GM12878 (cell line): Measurements from ENCODE around the gene CCDC112. TPM values are rescaled to one million over a fixed set of nuclear protein-coding genes. Genes with fewer than 3 reads are reported as not detected.

ENCODE experiments used
- ATAC-seq: fragments of 200-7000 bp; cut with Tn5 transposase; 3 replicates; pipeline ENCODE4 v1.9.1; 2020; ENCODE audit warnings: mild to moderate bottlenecking, moderate library complexity
- BruUV-seq: library from RNA; stranded (reverse); fragments of 400-500 nt; replicated peaks from 2 replicates; lab custom pipeline; 2021; lab: Mats Ljungman, UMichigan
- CTCF ChIA-PET: fragments of 300-600 bp; sonication (Branson Sonifier 250); formaldehyde crosslinking; extraction: SDS; loops from one replicate; lab custom pipeline; 2021; ENCODE audit warnings: inconsistent platforms; lab: Yijun Ruan, JAX
- POLR2A ChIA-PET: fragments of 350-600 bp; formaldehyde crosslinking; extraction: SDS; loops from one replicate; lab custom pipeline; 2021; ENCODE audit warnings: inconsistent platforms; lab: Charles Lee
- RAD21 ChIA-PET: fragments of 300-600 bp; sonication (Branson Sonifier 250); formaldehyde crosslinking; loops from one replicate; lab custom pipeline; 2023; ENCODE audit warnings: antibody characterized with exemption; ENCODE audit not compliant: unreplicated experiment; lab: Charles Lee
- SMC1A ChIA-PET: fragments of 300-600 bp; sonication (Branson Sonifier 250); formaldehyde crosslinking; loops from one replicate; lab custom pipeline; 2023; ENCODE audit not compliant: unreplicated experiment, uncharacterized antibody; lab: Charles Lee
- DNase-seq: peaks from one replicate; pipeline ENCODE4 v3.0.0-alpha.2; 2011; ENCODE audit warnings: low read depth, low spot score
- FAIRE-seq: peaks from 3 replicates; lab custom pipeline; 2011; peaks lifted over from hg19 to GRCh38; lab: Jason Lieb, UNC
- H2AFZ ChIP-seq: 2 replicates; pipeline ENCODE4 v1.6.0; 2011; ENCODE audit warnings: low read depth, low read length, control low read depth; ENCODE audit not compliant: control insufficient read depth
- H3K27ac ChIP-seq: 2 replicates; pipeline ENCODE4 v1.5.1; 2011; ENCODE audit warnings: control low read depth; ENCODE audit not compliant: control insufficient read depth, insufficient read depth
- H3K27me3 ChIP-seq, 2 experiments: replicated peaks in 1 of 2; 2 replicates each; pipeline versions ENCODE4 v1.6.0 to v1.6.1; 2011; ENCODE audit warnings: low read length in 1 of 2; ENCODE audit not compliant: control insufficient read depth in 2 of 2, insufficient read depth in 2 of 2
- H3K36me3 ChIP-seq, 2 experiments: 2 replicates each; pipeline ENCODE4 v1.5.1; 2011; ENCODE audit warnings: low read length in 1 of 2; ENCODE audit not compliant: control insufficient read depth in 2 of 2, insufficient read depth in 2 of 2
- H3K4me1 ChIP-seq: 2 replicates; pipeline ENCODE4 v1.6.1; 2011; ENCODE audit warnings: mild to moderate bottlenecking, low read length, moderate library complexity, mixed read lengths; ENCODE audit not compliant: control insufficient read depth, insufficient read depth
- H3K4me2 ChIP-seq: 2 replicates; pipeline ENCODE4 v1.6.0; 2011; ENCODE audit warnings: control low read depth; ENCODE audit not compliant: control insufficient read depth, insufficient read depth
- H3K4me3 ChIP-seq: fragments of 200-600 bp; sonication (generic); 2 replicates; pipeline ENCODE4 v1.5.1; 2016
- H3K79me2 ChIP-seq: 2 replicates; pipeline ENCODE4 v1.6.0; 2011; ENCODE audit warnings: low read length; ENCODE audit not compliant: control insufficient read depth, insufficient read depth
- H3K9ac ChIP-seq: 2 replicates; pipeline ENCODE4 v1.8.0; 2011; ENCODE audit warnings: low read length, control low read depth, mixed read lengths; ENCODE audit not compliant: control insufficient read depth, insufficient read depth
- H3K9me3 ChIP-seq: replicated peaks from 3 replicates; pipeline ENCODE4 v1.5.1; 2011; ENCODE audit warnings: mild to moderate bottlenecking, low read length; ENCODE audit not compliant: control insufficient read depth, insufficient read depth
- H4K20me1 ChIP-seq: 2 replicates; pipeline ENCODE4 v1.6.0; 2011; ENCODE audit not compliant: control insufficient read depth, insufficient read depth
- CREB1 ChIP-seq: IDR thresholded peaks from 2 replicates; pipeline ENCODE4 v1.6.1; 2012; ENCODE audit warnings: low read depth, mild to moderate bottlenecking, inconsistent platforms
- E2F4 ChIP-seq: IDR thresholded peaks from 2 replicates; pipeline ENCODE4 v1.6.1; 2012; ENCODE audit warnings: low read depth, low read length, improper control_type of control experiment
- EGR1 ChIP-seq, 2 experiments: IDR thresholded peaks; 1 replicate in 1 of 2; 2 replicates in 1 of 2; pipeline ENCODE4 v1.6.1; 2011 to 2012; ENCODE audit warnings: low read depth in 2 of 2, low read length in 2 of 2, borderline replicate concordance in 1 of 2, mild to moderate bottlenecking in 1 of 2, moderate library complexity in 1 of 2
- EP300 ChIP-seq, 2 experiments: fragments of 150-350 bp in 1 of 2; IDR thresholded peaks; 2 replicates each; pipeline ENCODE4 v1.6.1; 2011 to 2012; ENCODE audit warnings: low read depth in 2 of 2, low read length in 2 of 2, borderline replicate concordance in 1 of 2, improper control_type of control experiment in 1 of 2, inconsistent platforms in 1 of 2; ENCODE audit not compliant: control insufficient read depth in 1 of 2
- FOS ChIP-seq: IDR thresholded peaks from 3 replicates; pipeline ENCODE4 v1.6.1; 2011; ENCODE audit warnings: borderline replicate concordance; ENCODE audit not compliant: insufficient read length; ENCODE audit errors: extremely low read depth
- FOXM1 ChIP-seq: IDR thresholded peaks from 2 replicates; pipeline ENCODE4 v1.6.1; 2012; ENCODE audit warnings: low read depth, mild to moderate bottlenecking, inconsistent platforms, low read length, moderate library complexity
- GABPA ChIP-seq: IDR thresholded peaks from 2 replicates; pipeline ENCODE4 v1.6.1; 2014; ENCODE audit warnings: antibody characterized with exemption, low read depth, mild to moderate bottlenecking, inconsistent platforms
- HDAC6 ChIP-seq: fragments of 200-600 bp; sonication (generic); IDR thresholded peaks from one replicate; pipeline ENCODE4 v1.8.0; 2017; ENCODE audit warnings: antibody characterized with exemption; ENCODE audit not compliant: unreplicated experiment
- MEF2A ChIP-seq: IDR thresholded peaks from 2 replicates; pipeline ENCODE4 v1.6.1; 2011; ENCODE audit warnings: low read depth, mild to moderate bottlenecking, low read length, moderate library complexity; ENCODE audit not compliant: insufficient read depth
- MEF2B ChIP-seq: fragments of 450-650 bp; IDR thresholded peaks from 2 replicates; pipeline ENCODE4 v1.6.1; 2018; ENCODE audit warnings: mild to moderate bottlenecking, moderate library complexity; ENCODE audit not compliant: partially characterized antibody, poor library complexity, severe bottlenecking
- NFYA ChIP-seq: IDR thresholded peaks from 2 replicates; pipeline ENCODE4 v1.6.1; 2011; ENCODE audit warnings: low read depth, mild to moderate bottlenecking, low read length, improper control_type of control experiment, borderline replicate concordance
- PAX5 ChIP-seq: IDR thresholded peaks from 2 replicates; pipeline ENCODE4 v1.6.1; 2011; ENCODE audit warnings: low read depth, low read length, borderline replicate concordance
- POLR2A ChIP-seq: IDR thresholded peaks from 2 replicates; pipeline ENCODE4 v1.6.1; 2011; ENCODE audit warnings: low read depth, mild to moderate bottlenecking, low read length
- RB1 ChIP-seq: fragments of 450-650 bp; formaldehyde crosslinking; IDR thresholded peaks from 2 replicates; pipeline ENCODE4 v1.6.1; 2017; ENCODE audit warnings: mild to moderate bottlenecking, borderline replicate concordance
- RELA ChIP-seq: fragments of 450-650 bp; IDR thresholded peaks from 2 replicates; pipeline ENCODE4 v1.8.0; 2014; ENCODE audit warnings: borderline replicate concordance; ENCODE audit not compliant: partially characterized antibody
- SUPT20H ChIP-seq: IDR thresholded peaks from 2 replicates; pipeline ENCODE4 v1.6.1; 2011; ENCODE audit warnings: low read depth, mild to moderate bottlenecking, low read length, moderate library complexity, borderline replicate concordance; ENCODE audit not compliant: control insufficient read depth
- TBL1XR1 ChIP-seq: IDR thresholded peaks from 2 replicates; pipeline ENCODE4 v1.6.1; 2012; ENCODE audit warnings: low read depth, low read length, improper control_type of control experiment
- TCF7 ChIP-seq: IDR thresholded peaks from 2 replicates; pipeline ENCODE4 v1.6.1; 2014; ENCODE audit warnings: antibody characterized with exemption, borderline replicate concordance
- WGBS: methylation state at CpG from one replicate; pipeline ENCODE4 v1.1.6; 2016; ENCODE audit warnings: low lambda C conversion rate; ENCODE audit not compliant: insufficient replicate concordance, insufficient coverage; ENCODE audit errors: missing lambda C conversion rate; 5-methylcytosine and 5-hydroxymethylcytosine counted together
- in situ Hi-C: fragments of 300-500 bp; cut with MboI; formaldehyde crosslinking; loops from 9 replicates; pipeline ENCODE4 v1.14.3; 2018; ENCODE audit warnings: mixed read lengths
- intact Hi-C: fragments of 100-400 bp; cut with micrococcal nuclease; formaldehyde crosslinking; loops from one replicate; pipeline ENCODE4 v1.14.2; 2022; ENCODE audit not compliant: unreplicated experiment
- polyA plus RNA-seq, 11 experiments: library from polyadenylated mRNA; depleted of rRNA in 4 of 11; unstranded in 6 of 11; stranded (reverse) in 5 of 11; fragments of >200 nt; fragmentation: Nextera tagmentation in 4 of 11; fragmentation: Illumina TruSeq in 1 of 11; extraction: Ambion mirVana in 4 of 11; extraction: Trizol in 1 of 11; gene quantifications; 1 replicate in 1 of 11; 2 replicates in 10 of 11; pipeline versions ENCODE4 v1.2.1 to v1.2.3, GENCODE V29; 2011 to 2016; ENCODE audit warnings: inconsistent platforms in 2 of 11, missing spikeins in 2 of 11, low read depth in 1 of 11
- total RNA-seq, 4 experiments: library from RNA; depleted of rRNA in 3 of 4; stranded (reverse); fragments of >200 nt in 3 of 4; fragmentation: Illumina TruSeq in 1 of 4; extraction: Trizol in 1 of 4; gene quantifications; 2 replicates each; pipeline versions ENCODE4 v1.2.1 to v1.2.3, GENCODE V29; 2013 to 2021
- TF ChIP-seq, protein P1 (sequence below), 3 experiments: IDR thresholded peaks in 2 of 3; conservative IDR thresholded peaks in 1 of 3; 2 replicates each; pipeline ENCODE4 v1.5.1; 2011; ENCODE audit warnings: low read depth in 3 of 3, low read length in 3 of 3, mild to moderate bottlenecking in 3 of 3, control low read depth in 2 of 3, moderate library complexity in 2 of 3, inconsistent platforms in 1 of 3, mixed read lengths in 1 of 3; ENCODE audit not compliant: control insufficient read depth in 2 of 3, insufficient read depth in 1 of 3; ENCODE audit errors: extremely low read depth in 1 of 3

The CCDC112 gene
- total and polyA plus RNA-seq, 10 of the 15 experiments (the other 5 are each of a cell fraction or from before 2014, with no cell fraction given): 0.12 to 2.0 (median 0.58) TPM

DNA sequence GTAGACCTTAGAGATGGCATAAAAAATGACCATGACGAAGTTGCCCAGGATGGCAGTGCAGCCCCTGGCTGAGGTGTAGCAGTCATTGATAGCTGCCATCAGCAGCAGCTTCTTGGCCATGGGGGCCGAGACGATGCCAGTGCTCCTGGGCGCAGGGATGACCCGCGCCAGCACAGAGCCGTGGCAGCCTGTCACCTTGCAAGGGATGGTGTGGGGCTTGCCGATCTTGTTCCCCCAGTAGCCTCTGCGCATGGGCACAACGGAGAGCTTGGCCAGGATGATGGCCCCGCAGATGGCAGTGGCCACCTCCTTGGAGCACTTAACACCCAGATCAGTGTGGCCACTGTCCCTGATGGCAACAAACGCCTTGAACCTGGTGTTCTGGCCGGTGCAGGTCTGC is 31.7 kb downstream of the CCDC112 start:
- intact Hi-C loops (no loop called here), in situ Hi-C loops (no loop called here)
- ChIA-PET POLR2A (no interaction called here), SMC1A (interaction anchor here (0.9 to 1.2 kb wide), 2 partner anchors 22 to 44 kb away, joined by 3 read pairs; no protein-coding TSS in a partner anchor), CTCF (interaction anchor here (1.1 kb wide), 1 partner anchor 10 kb away, joined by 4 read pairs; no protein-coding TSS in a partner anchor), RAD21 (no interaction called here)
- no peak overlapping the region for H3K27ac ChIP-seq
- no peak overlapping the region for H2AFZ ChIP-seq
- H3K27me3 ChIP-seq: no peaks in the 10 kb centered on the region
- no peaks in the 10 kb centered on the region for H3K36me3 ChIP-seq
- TF ChIP-seq HDAC6: no peak
- TF ChIP-seq TCF7: no peak
- no peak for TF ChIP-seq RB1
- TF ChIP-seq, protein P1, sequence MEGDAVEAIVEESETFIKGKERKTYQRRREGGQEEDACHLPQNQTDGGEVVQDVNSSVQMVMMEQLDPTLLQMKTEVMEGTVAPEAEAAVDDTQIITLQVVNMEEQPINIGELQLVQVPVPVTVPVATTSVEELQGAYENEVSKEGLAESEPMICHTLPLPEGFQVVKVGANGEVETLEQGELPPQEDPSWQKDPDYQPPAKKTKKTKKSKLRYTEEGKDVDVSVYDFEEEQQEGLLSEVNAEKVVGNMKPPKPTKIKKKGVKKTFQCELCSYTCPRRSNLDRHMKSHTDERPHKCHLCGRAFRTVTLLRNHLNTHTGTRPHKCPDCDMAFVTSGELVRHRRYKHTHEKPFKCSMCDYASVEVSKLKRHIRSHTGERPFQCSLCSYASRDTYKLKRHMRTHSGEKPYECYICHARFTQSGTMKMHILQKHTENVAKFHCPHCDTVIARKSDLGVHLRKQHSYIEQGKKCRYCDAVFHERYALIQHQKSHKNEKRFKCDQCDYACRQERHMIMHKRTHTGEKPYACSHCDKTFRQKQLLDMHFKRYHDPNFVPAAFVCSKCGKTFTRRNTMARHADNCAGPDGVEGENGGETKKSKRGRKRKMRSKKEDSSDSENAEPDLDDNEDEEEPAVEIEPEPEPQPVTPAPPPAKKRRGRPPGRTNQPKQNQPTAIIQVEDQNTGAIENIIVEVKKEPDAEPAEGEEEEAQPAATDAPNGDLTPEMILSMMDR (IDR thresholded peaks at IDR 0.05 in 2 of 3, conservative IDR thresholded peaks at IDR 0.05 in 1 of 3; ENCODE audit: control insufficient read depth in 2 of 3, extremely low read depth in 1 of 3, insufficient read depth in 1 of 3, low read depth in 3 of 3, low read length in 3 of 3): no peak
- TF ChIP-seq PAX5: no peak
- no peak for TF ChIP-seq GABPA
- no peak for TF ChIP-seq MEF2B
- TF ChIP-seq FOS: no peak
- TF ChIP-seq SUPT20H: no peak
- TF ChIP-seq FOXM1: no peak
- no peak for TF ChIP-seq CREB1
- no peak for TF ChIP-seq E2F4
- no peak for TF ChIP-seq MEF2A
- TF ChIP-seq NFYA: no peak
- TF ChIP-seq EGR1 (IDR thresholded peaks at IDR 0.05; ENCODE audit: borderline replicate concordance in 1 of 2, low read depth in 2 of 2, low read length in 2 of 2): no peak
- TF ChIP-seq EP300 (IDR thresholded peaks at IDR 0.05; ENCODE audit: borderline replicate concordance in 1 of 2, control insufficient read depth in 1 of 2, low read depth in 2 of 2, low read length in 2 of 2): no peak
- TF ChIP-seq TBL1XR1: no peak
- no peak for TF ChIP-seq RELA
- TF ChIP-seq POLR2A: no peak
- BruUV-seq: no TSS peak
- no peaks in the 10 kb centered on the region for H4K20me1 ChIP-seq
- no peak overlapping the region for H3K4me2 ChIP-seq
- peaks cover 28% of the 10 kb centered on the region for H3K79me2 ChIP-seq
- WGBS: 96% methylated on average over 13 of the region's 13 CpGs
- no peak for DNase-seq
- H3K9me3 ChIP-seq: no peaks in the 10 kb centered on the region
- H3K4me1 ChIP-seq: no peaks in the 10 kb centered on the region; the same call in 1 of the 2 replicates
- ATAC-seq: no peak
- FAIRE-seq: no peak
- no peak overlapping the region for H3K9ac ChIP-seq
- H3K4me3 ChIP-seq: no peak overlapping the region
